Liver (tissue), 9 donors: ENCODE measurements around the gene CAMK1D. TPM values are rescaled to one million over a fixed set of nuclear protein-coding genes. Genes with fewer than 3 reads are reported as not detected.

Source experiments
- DNase-seq: peaks from one replicate; pipeline ENCODE4 v3.0.0-alpha.2; 2017; ENCODE audit warnings: low spot score
- H3K27ac ChIP-seq, 2 donors: one replicate each; pipeline ENCODE4 v1.7.0; 2013; ENCODE audit warnings: inconsistent platforms in 2 of 2, low read length in 2 of 2, control low read depth in 1 of 2, low read depth in 1 of 2, mild to moderate bottlenecking in 1 of 2
- H3K27me3 ChIP-seq, 4 donors: one replicate each; pipeline versions ENCODE4 v1.6.1 to v1.7.0; 2013; ENCODE audit warnings: low read length in 3 of 4, inconsistent platforms in 1 of 4, mild to moderate bottlenecking in 1 of 4, moderate library complexity in 1 of 4; ENCODE audit not compliant: control insufficient read depth in 4 of 4, insufficient read depth in 4 of 4
- H3K36me3 ChIP-seq, 4 donors: one replicate each; pipeline versions ENCODE4 v1.6.1 to v1.7.0; 2013; ENCODE audit warnings: low read length in 3 of 4, mild to moderate bottlenecking in 3 of 4, low read depth in 1 of 4, moderate library complexity in 1 of 4; ENCODE audit not compliant: control insufficient read depth in 4 of 4, insufficient read depth in 3 of 4
- H3K4me1 ChIP-seq, 4 donors: one replicate each; pipeline versions ENCODE4 v1.6.1 to v1.7.0; 2013; ENCODE audit warnings: low read length in 3 of 4, mild to moderate bottlenecking in 3 of 4, moderate library complexity in 1 of 4; ENCODE audit not compliant: control insufficient read depth in 4 of 4, insufficient read depth in 4 of 4
- H3K4me3 ChIP-seq, 3 donors: one replicate each; pipeline versions ENCODE4 v1.6.1 to v1.7.0; 2013; ENCODE audit warnings: low read length in 3 of 3, control low read depth in 1 of 3, low read depth in 1 of 3, mild to moderate bottlenecking in 1 of 3
- H3K9ac ChIP-seq, 2 donors: one replicate each; pipeline ENCODE4 v1.7.0; 2013; ENCODE audit warnings: low read length in 2 of 2, mild to moderate bottlenecking in 2 of 2, moderate library complexity in 2 of 2, control low read depth in 1 of 2, low read depth in 1 of 2
- H3K9me3 ChIP-seq, 4 donors: one replicate each; pipeline versions ENCODE4 v1.6.1 to v1.7.0; 2013; ENCODE audit warnings: low read length in 3 of 4; ENCODE audit not compliant: control insufficient read depth in 4 of 4
- ATF3 ChIP-seq: IDR thresholded peaks from 2 replicates; pipeline ENCODE4 v1.6.1; 2016; ENCODE audit warnings: antibody characterized with exemption
- CTCF ChIP-seq: fragments of 150-350 bp; IDR thresholded peaks from 2 replicates; pipeline ENCODE4 v1.5.1; 2017; ENCODE audit warnings: improper control_type of control experiment, low read depth, low read length; ENCODE audit not compliant: missing input control
- EGR1 ChIP-seq, 2 donors: IDR thresholded peaks; 2 replicates each; pipeline ENCODE4 v1.6.1; 2016 to 2018; ENCODE audit warnings: antibody characterized with exemption in 2 of 2, low read depth in 2 of 2
- FOXA1 ChIP-seq: IDR thresholded peaks from 2 replicates; pipeline ENCODE4 v1.6.1; 2016; ENCODE audit warnings: antibody characterized with exemption
- FOXA2 ChIP-seq: IDR thresholded peaks from 2 replicates; pipeline ENCODE4 v1.6.1; 2016; ENCODE audit warnings: antibody characterized with exemption
- GABPA ChIP-seq, 2 donors: IDR thresholded peaks in 1 of 2; conservative IDR thresholded peaks in 1 of 2; 2 replicates each; pipeline ENCODE4 v1.6.1; 2016; ENCODE audit warnings: antibody characterized with exemption in 2 of 2, mild to moderate bottlenecking in 1 of 2, moderate library complexity in 1 of 2
- HNF4A ChIP-seq, 2 donors: conservative IDR thresholded peaks; 2 replicates each; pipeline ENCODE4 v1.6.1; 2016; ENCODE audit warnings: antibody characterized with exemption in 2 of 2, mild to moderate bottlenecking in 2 of 2
- HNF4G ChIP-seq: IDR thresholded peaks from 2 replicates; pipeline ENCODE4 v1.6.1; 2016; ENCODE audit warnings: antibody characterized with exemption
- JUND ChIP-seq, 2 donors: IDR thresholded peaks; 2 replicates each; pipeline ENCODE4 v1.6.1; 2016; ENCODE audit warnings: antibody characterized with exemption in 2 of 2
- MAX ChIP-seq: IDR thresholded peaks from 2 replicates; pipeline ENCODE4 v1.6.1; 2016; ENCODE audit warnings: antibody characterized with exemption
- NR2F2 ChIP-seq: IDR thresholded peaks from 2 replicates; pipeline ENCODE4 v1.6.1; 2016; ENCODE audit warnings: antibody characterized with exemption
- RAD21 ChIP-seq, 2 donors: IDR thresholded peaks; 2 replicates each; pipeline ENCODE4 v1.6.1; 2016; ENCODE audit warnings: antibody characterized with exemption in 2 of 2, mild to moderate bottlenecking in 2 of 2
- REST ChIP-seq: IDR thresholded peaks from 2 replicates; pipeline ENCODE4 v1.6.1; 2016; ENCODE audit warnings: antibody characterized with exemption, mild to moderate bottlenecking
- RXRA ChIP-seq, 2 donors: IDR thresholded peaks; 2 replicates each; pipeline ENCODE4 v1.6.1; 2017 to 2018; ENCODE audit warnings: antibody characterized with exemption in 2 of 2, mild to moderate bottlenecking in 1 of 2
- SP1 ChIP-seq: IDR thresholded peaks from 2 replicates; pipeline ENCODE4 v1.6.1; 2018; ENCODE audit warnings: antibody characterized with exemption, mild to moderate bottlenecking
- TAF1 ChIP-seq: conservative IDR thresholded peaks from 2 replicates; pipeline ENCODE4 v1.6.1; 2016; ENCODE audit warnings: antibody characterized with exemption, mild to moderate bottlenecking
- YY1 ChIP-seq: IDR thresholded peaks from 2 replicates; pipeline ENCODE4 v1.6.1; 2016; ENCODE audit warnings: antibody characterized with exemption, mild to moderate bottlenecking
- WGBS: extraction: QIAGEN DNeasy Blood & Tissue Kit; methylation state at CpG from one replicate; pipeline ENCODE4 v1.1.7; 2013; 5-methylcytosine and 5-hydroxymethylcytosine counted together
- polyA plus RNA-seq, 2 donors: library from polyadenylated mRNA; stranded (reverse) in 1 of 2; unstranded in 1 of 2; fragments of 200-250 nt in 1 of 2; fragments of >200 nt in 1 of 2; fragmentation: Nextera tagmentation in 1 of 2; extraction: Ambion mirVana in 1 of 2; gene quantifications; one replicate each; pipeline versions ENCODE4 v1.2.1 to v1.2.3, GENCODE V29; 2013 to 2015
- total RNA-seq, 2 donors: library from RNA; depleted of rRNA; stranded (reverse); fragments of >200 nt; gene quantifications; one replicate each; pipeline ENCODE4 v1.2.3, GENCODE V29; 2014
- donor health status: healthy.
- donor health status: healthy.
- donor health status: healthy.
- donor health status: healthy.
- donor health status: healthy.

Gene CAMK1D
- total and polyA plus RNA-seq, 4 donors = 2.7 to 10.1 (median 4.2) TPM

GRCh38 chr10:12687996-12688395, 338.6 kb downstream of the CAMK1D start:
- H3K36me3 ChIP-seq = no peaks in the 10 kb centered on the region
- H3K4me1 ChIP-seq = peaks cover 0 to 27% (median 4%) of the 10 kb centered on the region in 4 donors
- TF ChIP-seq JUND (IDR thresholded peaks at IDR 0.05) (no peak), CTCF (no peak), ATF3 (no peak), RAD21 (IDR thresholded peaks at IDR 0.05) (no peak), REST (no peak), TAF1 (no peak), HNF4A (conservative IDR thresholded peaks at IDR 0.05) (no peak), NR2F2 (no peak), SP1 (no peak), GABPA (IDR thresholded peaks at IDR 0.05 in 1 of 2, conservative IDR thresholded peaks at IDR 0.05 in 1 of 2) (no peak), HNF4G (no peak)
- H3K27ac ChIP-seq = peak overlapping the region; percentile 40 to 46
- no peaks in the 10 kb centered on the region for H3K27me3 ChIP-seq
- no peaks in the 10 kb centered on the region for H3K9me3 ChIP-seq
- no peak overlapping the region for H3K4me3 ChIP-seq
- 61% methylated on average over 4 of the region's 4 CpGs for WGBS
- no peak for DNase-seq
- no peak overlapping the region for H3K9ac ChIP-seq

GRCh38 chr10:12689893-12690292, 340.5 kb downstream of the CAMK1D start:
- no peak overlapping the region for H3K4me3 ChIP-seq
- H3K9ac ChIP-seq = no peak overlapping the region
- no peaks in the 10 kb centered on the region for H3K9me3 ChIP-seq
- H3K27ac ChIP-seq = peak overlapping the region; percentile 69 to 86
- DNase-seq = no peak
- no peaks in the 10 kb centered on the region for H3K36me3 ChIP-seq
- H3K27me3 ChIP-seq = no peaks in the 10 kb centered on the region
- peaks cover 0 to 27% (median 4%) of the 10 kb centered on the region in 4 donors for H3K4me1 ChIP-seq
- TF ChIP-seq FOXA1 (peak; percentile 90), ATF3 (no peak), JUND (IDR thresholded peaks at IDR 0.05) (no peak), HNF4G (no peak), HNF4A (conservative IDR thresholded peaks at IDR 0.05) (peak; percentile 42 to 80), RXRA (IDR thresholded peaks at IDR 0.05) (peak in 1 of 2 donors; percentile 53), EGR1 (IDR thresholded peaks at IDR 0.05; ENCODE audit: low read depth in 2 of 2) (no peak), RAD21 (IDR thresholded peaks at IDR 0.05) (peak in 1 of 2 donors; percentile 15), MAX (peak; percentile 57), GABPA (IDR thresholded peaks at IDR 0.05 in 1 of 2, conservative IDR thresholded peaks at IDR 0.05 in 1 of 2) (no peak), YY1 (peak; percentile 24), FOXA2 (peak; percentile 93)
- 32% methylated on average over 6 of the region's 6 CpGs for WGBS
